Epithelial cell of esophagus (primary cell): ENCODE measurements around the gene CDH13.

ENCODE experiments used
- DNase-seq: peaks from one replicate; pipeline ENCODE4 v3.0.0; 2010; ENCODE audit warnings: low read depth
- H3K4me3 ChIP-seq: 2 replicates; pipeline ENCODE4 v1.5.1; 2011; ENCODE audit warnings: mild to moderate bottlenecking, low read length, control low read depth
- TF ChIP-seq, protein P1 (sequence below): IDR thresholded peaks from 2 replicates; pipeline ENCODE4 v1.5.1; 2011; ENCODE audit warnings: low read depth, mild to moderate bottlenecking, low read length, control low read depth, inconsistent platforms; ENCODE audit not compliant: insufficient read depth; ENCODE audit errors: missing control alignments

Gene CDH13

DNA sequence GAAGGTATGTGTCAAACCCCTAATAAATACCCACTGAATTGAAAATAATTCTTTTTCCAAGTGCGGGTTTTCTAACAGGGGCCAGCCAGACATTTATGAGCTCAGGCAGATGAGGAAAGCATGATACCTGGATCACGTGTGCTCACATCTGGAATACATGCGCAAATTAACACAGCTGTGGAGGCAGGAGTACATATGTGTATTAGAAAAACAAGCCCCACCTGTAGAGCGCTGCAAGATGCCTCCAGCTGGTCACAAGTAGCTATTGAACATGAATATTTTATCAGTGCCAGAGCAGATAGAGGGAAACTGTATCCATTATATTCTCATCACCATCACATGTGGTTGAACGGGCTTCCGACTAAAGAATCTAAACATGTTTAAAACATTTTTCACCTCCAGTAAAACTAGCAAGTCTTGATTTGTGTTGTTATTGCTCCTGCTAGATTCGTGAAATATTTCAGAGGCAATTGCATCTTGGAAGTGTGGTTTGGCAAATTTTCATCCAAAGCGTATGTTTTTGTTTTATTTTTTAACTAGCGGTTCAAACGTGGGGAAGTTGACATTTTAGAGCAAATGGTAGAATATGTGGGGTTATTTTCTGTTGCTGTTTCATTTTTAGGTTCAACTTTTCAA is 482.8 kb downstream of the CDH13 start:
- no peak overlapping the region for H3K4me3 ChIP-seq
- TF ChIP-seq, protein P1, sequence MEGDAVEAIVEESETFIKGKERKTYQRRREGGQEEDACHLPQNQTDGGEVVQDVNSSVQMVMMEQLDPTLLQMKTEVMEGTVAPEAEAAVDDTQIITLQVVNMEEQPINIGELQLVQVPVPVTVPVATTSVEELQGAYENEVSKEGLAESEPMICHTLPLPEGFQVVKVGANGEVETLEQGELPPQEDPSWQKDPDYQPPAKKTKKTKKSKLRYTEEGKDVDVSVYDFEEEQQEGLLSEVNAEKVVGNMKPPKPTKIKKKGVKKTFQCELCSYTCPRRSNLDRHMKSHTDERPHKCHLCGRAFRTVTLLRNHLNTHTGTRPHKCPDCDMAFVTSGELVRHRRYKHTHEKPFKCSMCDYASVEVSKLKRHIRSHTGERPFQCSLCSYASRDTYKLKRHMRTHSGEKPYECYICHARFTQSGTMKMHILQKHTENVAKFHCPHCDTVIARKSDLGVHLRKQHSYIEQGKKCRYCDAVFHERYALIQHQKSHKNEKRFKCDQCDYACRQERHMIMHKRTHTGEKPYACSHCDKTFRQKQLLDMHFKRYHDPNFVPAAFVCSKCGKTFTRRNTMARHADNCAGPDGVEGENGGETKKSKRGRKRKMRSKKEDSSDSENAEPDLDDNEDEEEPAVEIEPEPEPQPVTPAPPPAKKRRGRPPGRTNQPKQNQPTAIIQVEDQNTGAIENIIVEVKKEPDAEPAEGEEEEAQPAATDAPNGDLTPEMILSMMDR, result no peak
- DNase-seq, result no peak

DNA sequence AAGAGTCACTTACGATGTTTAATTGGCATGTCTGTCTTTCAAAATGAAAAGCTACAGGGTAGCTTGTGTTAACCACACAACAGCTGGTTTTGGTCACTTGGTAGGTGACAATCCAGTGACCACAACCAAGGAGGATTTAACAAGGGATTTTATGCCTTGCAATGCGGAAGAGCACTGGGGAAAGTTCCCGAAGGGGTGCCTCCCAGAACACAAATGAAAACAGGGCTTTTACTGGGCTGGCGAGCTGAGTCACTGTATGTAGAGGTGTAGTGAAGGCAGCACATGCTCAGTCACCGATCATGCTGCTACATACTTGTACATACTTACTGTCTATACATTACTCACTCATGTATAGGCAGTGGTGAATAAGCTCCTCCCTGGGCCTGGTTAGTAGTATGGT is 483.5 kb downstream of the CDH13 start:
- TF ChIP-seq, protein P1, result no peak
- H3K4me3 ChIP-seq, result no peak overlapping the region
- peak; percentile 17 for DNase-seq

DNA sequence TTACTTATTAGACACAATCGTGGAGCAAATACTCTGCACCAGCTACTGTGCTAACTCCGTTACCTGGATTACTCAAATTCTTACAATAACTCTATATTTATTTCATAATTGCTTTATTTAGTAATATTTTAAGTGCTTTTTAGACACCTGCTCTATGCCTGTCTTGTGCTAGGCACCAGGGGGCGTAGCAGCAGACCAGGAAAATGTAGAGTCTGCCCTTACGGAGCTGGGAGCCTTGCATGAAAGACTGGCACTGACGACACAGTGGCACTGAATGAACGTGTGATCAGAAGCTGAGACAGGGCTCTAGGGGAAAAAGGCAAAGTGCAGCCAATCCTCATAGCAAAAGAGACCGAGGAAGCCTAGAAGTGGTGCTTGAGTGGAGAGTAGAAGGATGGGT is 486.5 kb downstream of the CDH13 start:
- TF ChIP-seq, protein P1, result peak; percentile 69
- no peak overlapping the region for H3K4me3 ChIP-seq
- DNase-seq, result peak; percentile 54

DNA sequence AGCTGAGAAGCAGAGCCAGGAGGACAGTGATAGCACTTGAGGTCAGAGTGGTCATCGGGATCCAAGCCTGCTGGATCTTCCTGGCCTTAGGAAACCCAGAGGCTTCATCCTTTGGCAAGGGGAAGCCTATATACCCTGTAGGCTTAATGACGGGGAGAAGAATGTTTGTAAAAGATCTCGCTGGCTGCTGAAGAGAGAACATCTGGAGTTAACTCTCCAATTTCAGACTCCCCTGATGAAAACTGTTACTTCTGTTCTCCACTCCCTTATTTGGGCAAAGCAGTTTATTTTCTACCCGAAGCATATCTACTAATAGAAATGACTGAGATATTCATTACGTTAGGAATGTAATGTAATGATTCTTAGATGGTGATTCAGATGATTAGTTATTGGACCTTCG is 487.0 kb downstream of the CDH13 start:
- no peak overlapping the region for H3K4me3 ChIP-seq
- TF ChIP-seq, protein P1, result no peak
- DNase-seq, result no peak

DNA sequence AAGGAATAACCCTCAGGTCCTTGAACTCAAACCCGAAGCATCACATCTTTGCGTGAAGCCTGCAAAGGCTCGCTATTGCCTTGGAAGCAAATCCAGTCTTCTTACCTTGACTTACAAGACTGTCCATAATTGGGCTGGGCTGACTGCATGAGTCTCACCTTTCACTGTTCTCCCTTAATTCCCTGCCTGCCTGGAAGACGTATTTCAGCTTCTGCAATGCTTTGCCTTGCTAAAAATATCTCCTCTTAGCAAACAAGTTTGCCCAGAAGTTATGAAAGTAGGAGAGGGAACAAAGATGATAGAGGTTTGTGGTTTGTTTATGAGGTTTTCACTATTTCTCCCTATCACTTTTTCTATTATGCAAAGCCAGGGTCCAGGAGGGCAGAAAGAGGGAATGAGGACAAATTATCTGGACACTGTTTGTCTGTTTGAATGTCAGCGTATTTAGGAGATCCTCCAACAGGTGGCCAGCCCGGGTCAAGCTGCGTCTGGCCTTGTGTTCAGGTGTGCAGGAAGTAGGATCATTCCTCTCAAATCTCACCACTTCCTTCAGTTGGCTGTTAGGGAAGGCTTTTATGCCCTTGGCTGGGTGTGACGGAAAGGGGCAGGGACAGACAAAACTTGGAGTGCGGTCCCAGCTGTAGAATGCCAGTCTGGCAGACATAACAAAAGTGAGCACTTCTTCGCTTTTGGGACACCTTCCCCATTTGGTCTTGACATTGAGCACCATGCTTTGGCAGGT is 488.9 kb downstream of the CDH13 start:
- no peak overlapping the region for H3K4me3 ChIP-seq
- TF ChIP-seq, protein P1, result no peak
- peak; percentile 42 for DNase-seq

DNA sequence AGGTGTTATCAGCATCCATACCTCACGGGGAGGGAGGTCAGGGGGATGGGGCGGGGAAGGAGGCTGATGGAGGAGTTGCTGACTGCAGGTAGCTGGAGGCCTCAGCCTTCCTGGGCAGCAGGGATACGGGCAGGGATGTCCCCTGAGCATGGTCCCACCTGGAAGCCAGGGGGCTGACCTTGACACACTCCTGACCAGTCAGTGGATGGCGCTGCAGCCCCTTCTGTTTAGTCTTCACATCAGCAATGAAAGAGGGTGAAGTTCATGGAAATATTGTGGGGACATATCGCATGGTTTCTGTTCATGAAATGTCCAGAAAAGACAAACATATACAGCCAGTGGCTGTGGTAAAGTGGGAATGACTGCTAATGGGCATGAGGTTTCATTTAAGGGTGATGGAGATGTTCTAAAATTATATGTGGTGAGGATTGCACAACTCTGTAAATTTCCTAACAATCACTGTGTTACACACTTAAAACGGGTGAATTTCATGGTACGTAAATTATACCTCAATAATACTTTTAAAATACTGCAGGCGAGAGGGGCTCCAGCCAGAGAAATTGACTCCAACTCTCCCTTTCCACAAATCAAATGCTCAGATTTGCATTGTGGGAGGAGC is 489.6 kb downstream of the CDH13 start:
- no peak for DNase-seq
- TF ChIP-seq, protein P1, result no peak

More for the DNA sequence above, 489.6 kb downstream of the CDH13 start:
- H3K4me3 ChIP-seq, result no peak overlapping the region
